GM21390 (cell line): ENCODE measurements around the gene ABLIM3.

ENCODE experiments used
- ATAC-seq: cut with Tn5 transposase; IDR thresholded peaks from one replicate; pipeline ENCODE4 v1.9.1; 2021; ENCODE audit not compliant: unreplicated experiment

The ABLIM3 gene

DNA sequence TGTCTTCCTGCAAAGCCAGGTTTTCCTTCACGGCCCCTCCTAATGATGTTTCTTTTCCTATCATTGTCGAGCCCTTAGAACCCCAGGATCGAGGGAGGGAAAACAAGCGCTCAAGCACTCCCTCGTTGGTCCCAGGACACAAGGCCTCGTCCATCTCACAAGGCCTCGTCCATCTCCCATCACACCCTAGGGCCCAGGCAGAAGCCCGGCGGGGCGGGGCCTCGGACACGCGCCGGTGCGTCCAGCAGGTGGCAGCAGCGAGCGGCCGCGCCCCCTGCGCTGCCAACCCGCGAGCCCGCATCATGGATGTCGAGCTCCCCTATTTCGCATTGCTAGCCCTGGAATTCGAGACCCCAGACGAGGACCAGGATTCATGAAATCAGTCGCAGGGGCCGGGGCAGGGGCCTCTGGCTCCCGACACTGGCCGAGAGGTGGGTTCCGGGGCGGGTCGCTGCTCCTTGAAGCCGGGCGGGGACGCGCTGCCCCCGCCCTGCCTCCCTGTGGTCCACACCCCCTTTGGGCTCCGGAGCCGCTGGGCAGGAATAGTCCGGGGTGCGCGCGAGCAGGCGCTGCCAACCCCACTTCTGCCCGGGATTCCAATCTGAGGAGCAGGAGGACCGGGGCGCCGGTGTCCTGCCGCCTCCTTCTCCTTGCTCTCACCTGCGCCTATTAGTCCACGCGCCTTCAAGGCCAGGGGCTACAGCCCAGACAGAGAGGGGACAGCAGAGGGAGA lies at the start of gene ABLIM3:
TSS of gene ABLIM3 (plus strand) at position 270 of the 733 bp plus-strand sequence. CDS start 603 bp downstream, outside the sequence.
- peak; percentile 99 for ATAC-seq

DNA sequence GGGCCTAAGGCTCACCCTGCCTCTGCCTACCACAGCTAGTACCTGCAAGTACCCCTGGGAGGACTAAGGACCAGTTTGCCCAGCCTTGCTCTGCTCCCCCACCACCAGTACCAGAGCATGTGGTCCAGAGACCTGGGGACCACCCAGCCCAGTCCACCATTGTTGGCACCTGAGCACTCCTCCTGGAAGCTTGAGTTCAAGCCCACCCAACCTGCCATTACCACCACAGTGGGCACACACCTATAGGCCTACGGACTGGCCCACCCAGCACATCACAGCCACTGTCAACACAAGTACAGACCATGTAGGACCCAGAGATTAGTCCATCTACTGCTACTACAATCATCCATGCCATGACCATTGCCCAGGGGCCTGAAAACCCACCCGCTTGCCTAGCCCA lies 47.7 kb upstream of the ABLIM3 start:
- ATAC-seq = no peak

DNA sequence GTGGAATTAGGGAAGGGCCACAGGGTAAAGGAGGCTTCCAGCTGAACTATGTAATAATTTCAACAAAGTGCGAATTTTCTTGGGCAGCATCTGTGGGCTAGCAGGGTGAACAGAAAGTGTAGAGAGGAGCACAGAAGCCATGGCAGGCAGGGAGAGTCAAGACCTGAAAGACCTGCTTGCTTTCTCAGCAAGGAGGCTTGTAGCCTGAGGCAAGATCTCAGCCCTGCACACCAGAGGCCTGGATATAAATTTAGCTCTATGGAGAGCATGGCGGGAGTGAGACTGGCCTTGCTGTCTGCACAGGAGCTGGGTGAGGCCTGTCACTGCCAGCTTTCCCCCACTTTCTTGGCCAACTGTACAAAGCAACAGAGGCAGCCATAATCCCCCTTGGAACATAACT lies 46.3 kb upstream of the ABLIM3 start:
- no peak for ATAC-seq

DNA sequence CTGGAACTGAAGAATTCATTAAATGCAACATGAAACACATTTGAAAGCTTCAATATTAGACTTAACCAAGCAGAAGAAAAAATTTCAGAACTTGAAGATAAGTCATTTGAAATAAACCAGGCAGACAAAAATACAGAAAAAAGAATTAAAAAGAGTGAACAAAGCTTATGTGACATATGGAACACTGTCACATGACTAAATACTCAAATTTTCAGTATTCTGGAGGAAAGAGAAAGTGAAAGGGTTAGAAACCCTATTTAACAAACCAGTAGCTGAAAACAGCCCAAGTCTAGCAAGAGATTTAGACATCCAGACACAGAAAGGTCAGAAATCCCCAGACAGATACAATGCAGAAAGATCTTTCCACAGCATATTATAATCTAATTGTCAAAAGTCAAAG lies 41.4 kb upstream of the ABLIM3 start:
- no peak for ATAC-seq

DNA sequence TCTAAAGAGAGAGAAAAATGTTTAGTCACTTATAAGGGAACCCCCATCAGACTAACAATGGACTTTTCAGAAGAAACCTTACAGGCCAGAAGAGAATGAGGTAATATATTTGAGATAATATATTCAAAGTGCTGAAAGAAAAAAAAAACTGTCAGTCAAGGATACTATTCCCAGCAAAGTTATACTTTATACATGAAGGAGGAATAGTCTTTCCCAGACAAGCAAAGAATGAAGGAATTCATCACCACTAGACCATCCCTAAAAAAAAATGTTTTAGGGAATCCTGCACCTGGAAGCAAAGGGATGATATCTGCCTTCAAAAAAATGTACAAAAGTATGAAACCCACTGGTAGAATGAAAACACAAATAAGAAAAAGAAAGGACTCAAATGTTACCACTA lies 41.0 kb upstream of the ABLIM3 start:
- ATAC-seq = no peak

DNA sequence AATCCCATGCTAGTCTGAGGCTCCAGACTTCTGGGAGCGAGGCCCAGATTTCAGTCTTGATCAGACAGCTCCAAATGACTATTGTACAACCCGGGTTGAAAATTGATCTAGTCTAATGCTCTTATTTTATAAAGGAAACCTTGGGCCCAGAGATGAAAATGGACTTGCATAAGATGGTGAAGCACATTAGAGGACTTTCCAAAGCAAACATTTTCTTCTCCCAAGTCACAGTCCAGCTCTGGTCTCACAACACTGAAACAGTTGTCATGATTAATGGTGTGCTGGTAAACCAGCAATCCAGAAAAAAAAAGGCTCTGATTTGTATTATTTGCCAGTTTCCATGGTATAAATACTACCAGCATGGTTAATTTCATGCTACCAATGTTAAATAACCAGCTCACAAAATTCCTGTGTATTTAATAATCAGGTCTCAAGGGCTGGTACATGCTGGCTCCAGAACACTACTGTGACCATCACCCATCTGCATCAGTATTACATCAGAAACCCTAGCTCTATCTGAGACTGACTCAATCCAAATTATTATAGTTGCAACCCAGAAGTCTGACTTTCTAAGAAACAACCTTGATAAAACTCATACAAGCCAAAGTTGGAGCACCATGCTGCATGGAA lies 32.5 kb upstream of the ABLIM3 start:
- ATAC-seq = no peak

DNA sequence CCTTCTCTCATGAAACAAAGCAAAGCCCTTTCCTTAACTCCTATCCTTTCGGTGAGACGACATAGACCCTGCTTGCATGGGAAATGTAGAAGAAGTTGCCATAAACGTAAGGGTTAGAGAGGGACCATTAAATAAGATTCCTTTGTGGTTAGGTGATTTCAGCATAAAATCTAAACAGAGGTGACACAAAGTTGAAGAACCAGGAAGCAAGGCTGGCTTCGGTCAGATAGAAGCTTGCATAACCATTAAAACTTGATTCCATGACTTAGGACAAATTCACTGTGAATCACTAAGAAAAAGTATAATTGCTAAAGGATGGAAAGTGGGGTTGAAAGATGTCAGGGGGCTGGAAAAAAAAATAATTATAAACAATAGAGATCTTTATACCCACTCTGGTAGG lies 30.9 kb upstream of the ABLIM3 start:
- ATAC-seq = no peak

DNA sequence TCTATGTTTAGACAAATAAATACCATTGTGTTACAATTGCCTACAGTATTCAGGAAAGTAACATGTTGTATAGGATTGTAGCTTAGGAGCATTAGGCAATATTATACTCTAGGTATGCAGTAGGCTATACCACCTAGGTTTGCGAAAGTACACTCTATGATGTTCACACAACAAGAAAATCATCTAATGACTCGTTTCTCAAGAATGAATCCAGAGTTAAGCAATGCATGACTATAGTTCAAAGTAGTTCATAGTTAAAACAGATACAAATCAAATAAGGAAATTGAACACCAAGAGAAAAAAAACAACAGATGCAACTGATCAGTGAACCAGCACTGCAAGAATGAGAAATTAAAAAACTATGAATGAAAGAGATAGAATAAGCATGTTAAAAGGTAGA lies 27.6 kb upstream of the ABLIM3 start:
- ATAC-seq = no peak

DNA sequence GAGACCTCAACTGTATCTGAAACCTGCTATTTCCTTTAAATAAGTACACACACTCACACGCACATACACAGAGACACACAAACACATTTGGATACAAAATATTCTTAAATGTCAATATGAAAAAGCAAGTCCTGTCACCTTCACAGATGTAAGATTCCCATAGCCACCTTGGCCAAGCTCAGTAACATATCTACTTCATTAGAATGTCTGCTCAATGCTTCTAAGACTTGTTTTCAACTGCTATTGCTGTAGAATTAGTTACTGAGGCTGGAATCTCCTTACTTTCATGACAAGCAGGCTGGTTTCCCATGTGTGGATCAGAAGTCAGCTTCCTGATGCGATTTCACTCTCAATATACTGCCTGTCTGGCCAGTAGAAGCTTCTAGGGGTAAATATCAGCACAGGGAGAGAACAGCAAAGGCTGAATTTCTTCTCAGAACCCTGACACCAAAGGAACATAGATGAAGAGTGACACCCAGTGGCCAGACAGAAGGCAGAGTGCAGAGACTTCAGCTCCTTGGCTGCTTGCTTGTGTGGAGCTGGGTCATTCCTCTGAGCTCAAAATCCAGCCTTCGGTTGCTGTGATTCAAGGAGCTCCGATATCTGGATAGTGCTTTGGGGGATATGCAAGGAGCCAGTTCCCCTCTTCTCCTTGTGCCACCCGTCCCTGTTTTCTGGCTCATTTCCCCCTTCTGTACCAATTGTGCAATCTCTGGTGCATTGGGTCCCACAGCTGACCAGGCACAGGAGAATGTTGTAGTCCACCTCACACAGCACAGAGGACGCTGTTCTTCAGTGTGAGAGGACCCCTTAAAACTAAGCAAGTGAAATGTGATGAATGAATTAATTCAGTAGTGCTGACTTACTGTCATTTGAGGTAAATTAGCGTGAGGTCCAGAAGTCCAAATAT lies 26.6 kb upstream of the ABLIM3 start:
- ATAC-seq = peak; percentile 56

DNA sequence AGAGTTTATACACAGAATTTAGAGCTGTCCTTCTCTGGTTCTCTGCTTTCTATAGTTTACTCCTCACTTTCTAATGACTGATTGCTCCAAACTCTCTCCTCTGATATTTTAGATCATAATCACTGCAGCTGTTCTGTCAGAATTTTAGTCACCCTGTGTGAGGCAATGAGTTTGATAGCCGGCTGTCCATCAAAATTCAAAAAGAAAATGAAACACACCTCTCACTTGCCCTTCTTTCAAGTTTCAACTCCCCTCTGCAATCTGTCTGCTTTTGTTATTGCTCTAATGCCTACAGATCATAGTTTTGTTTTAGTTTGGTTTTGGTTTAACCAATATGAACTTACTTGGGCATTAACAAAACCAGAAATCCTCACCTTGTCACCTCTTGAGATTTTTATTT lies 23.3 kb upstream of the ABLIM3 start:
- ATAC-seq = peak; percentile 92

DNA sequence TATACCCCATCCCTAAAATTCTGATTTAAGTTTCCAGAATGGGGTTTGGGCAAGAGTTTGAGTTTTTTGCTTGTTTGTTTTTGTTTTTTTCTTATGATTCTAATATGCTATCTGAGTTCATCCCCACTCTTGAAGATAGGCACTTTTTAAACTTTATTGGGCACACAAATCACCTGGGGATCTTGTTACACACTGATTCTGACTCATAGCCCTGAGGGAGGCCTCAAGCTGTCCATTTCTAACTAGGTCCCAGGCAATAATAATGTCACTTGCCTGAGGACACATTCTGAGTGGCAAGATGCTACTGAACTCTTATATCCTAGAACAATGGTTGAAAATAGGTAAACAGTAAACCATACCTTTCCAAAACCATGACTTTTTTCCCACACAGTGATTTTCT lies 22.8 kb upstream of the ABLIM3 start:
- no peak for ATAC-seq

DNA sequence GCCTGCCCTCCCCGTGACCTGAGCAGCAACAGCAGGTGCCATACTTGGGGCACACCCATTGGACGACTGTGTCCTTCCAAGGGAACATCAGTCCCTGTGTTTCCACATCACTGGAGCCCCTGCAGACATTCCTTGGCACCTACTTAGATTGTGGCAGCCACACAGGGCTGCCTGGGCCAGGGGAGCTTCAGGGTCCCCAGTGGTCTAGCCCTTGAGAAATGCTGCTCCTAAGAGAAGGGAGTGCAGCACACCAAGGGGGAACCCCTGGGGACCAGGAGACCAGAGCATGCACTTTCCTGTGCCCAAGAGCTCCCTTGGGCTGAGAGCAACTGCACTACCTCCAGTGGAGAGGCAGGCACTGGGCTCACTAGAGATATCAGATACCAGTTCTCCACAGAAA lies 20.1 kb upstream of the ABLIM3 start:
- ATAC-seq = no peak

DNA sequence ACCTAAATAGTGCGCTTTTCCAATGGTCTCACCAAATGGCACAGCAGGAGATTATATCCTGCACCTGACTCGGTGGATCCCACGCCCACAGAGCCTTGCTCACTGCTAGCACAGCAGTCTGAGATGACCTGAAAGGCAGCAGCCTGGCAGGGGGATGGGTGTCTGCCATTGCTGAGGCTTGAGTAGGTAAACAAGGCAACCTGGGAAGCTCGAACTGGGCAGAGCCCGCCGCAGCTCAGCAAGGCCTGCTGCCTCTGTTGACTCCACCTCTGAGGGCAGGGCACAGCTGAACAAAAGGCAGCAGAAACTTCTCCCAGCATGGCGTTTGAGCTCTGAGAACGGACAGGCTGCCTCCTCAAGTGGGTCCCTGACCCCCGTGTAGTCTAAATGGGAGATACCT lies 18.1 kb upstream of the ABLIM3 start:
- ATAC-seq = no peak

DNA sequence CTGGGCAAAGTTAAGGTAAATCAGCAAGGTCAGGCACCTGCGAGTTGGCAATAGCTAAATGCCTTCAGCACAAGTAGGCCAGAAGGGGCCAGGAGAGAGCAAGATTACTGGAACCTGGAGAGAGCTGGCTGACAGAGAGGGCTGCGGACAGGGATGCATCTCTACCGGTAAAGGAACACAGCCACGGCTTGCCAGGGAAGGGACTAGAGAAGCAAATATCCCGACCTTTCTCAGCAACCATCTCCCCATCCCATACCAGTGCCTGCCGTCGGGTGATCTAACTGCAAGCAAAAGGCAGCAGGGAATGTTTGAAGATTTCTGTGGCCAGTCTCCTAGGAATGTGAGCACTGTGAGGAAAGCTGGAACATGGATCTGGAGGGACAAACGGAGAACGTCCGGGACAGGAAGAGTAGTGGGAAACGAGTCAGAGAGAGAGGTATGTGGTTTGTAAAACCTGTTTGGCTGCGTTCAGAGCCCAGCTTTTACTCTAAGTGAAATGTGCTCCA lies 15.9 kb upstream of the ABLIM3 start:
- no peak for ATAC-seq

DNA sequence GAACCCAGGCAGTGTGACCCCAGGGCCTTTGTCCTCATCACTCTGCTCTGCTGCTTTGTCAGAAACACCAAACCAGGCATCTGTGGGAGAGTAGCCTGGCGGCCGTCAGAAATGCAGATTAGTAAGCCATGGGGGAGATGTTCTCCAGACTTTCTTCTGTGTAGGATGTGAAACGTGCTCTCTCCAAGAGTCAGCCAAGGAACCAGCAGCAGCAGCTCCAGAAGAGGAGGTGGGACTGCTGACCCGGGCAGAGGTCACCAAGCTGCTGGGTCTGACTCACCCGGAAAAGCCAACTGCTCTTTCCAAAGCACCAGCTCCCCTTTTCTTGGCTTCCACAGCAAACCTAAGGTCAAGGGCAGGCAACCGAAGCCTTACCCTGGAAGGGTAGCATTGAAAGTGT lies 14.4 kb upstream of the ABLIM3 start:
- no peak for ATAC-seq

DNA sequence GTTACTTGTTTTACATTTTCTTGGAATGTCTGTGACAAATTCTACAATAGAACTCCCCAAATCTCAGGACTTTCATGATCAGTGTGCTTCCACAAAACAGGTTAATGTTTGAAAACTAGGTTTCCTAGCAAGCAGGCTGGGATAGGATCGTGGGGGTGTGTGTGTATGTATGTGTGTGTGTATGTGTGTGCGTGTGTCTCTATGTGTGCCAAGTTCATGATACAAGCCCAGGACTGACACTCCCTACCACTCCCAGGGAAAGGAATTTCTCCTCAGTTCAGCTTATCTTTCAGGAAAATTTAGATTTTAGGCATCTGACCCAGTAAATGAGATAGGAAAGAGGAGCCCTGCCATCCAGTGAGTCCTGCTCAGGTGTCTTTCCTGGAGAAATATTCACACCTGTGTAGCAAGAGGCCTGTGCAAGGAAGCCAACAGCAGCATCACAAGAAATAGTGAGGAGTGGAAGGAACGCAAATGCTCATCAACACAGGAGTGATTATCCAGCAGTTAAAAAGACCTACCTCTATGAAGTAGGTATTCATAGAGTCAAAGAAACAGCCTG lies 13.8 kb upstream of the ABLIM3 start:
- no peak for ATAC-seq

DNA sequence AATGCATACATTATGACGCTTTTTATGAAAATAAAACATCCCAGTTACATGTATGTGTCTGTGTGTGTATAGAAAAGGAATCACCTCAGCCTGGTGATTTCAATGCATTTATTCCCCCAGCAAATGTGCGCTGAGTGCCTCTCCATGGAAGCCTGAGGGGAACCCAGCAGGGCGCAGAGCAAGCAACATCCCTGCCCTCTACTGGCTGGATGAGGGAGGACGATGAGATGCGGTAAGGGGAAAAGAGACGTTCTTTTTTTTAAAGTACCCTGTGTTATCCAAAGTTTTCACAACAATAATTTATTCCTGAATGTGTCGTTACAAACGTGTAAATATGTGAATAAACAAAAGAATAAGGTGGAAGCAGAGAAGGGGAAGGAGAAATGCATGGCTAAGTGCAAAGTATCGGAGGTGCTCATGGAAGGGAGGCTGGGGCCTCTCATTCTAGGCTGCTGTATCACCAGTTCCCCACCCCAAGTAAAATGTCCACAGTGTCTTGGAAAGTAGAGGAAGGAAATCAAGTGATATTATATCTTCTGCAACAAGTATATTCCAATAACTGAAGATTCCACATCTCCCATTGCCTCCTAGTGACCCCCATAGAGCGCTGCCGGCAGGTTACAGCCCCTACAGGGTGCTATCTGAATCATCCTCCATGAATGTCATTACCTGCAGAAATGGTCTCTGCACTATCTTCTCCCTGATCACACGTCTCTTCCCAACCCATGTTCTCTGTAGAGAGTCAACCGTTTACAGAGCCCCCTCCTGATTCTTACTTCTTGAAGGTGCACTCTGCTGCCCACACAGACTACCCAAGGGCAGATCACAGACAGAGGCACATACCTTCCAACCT lies 13.0 kb upstream of the ABLIM3 start:
- ATAC-seq = no peak

DNA sequence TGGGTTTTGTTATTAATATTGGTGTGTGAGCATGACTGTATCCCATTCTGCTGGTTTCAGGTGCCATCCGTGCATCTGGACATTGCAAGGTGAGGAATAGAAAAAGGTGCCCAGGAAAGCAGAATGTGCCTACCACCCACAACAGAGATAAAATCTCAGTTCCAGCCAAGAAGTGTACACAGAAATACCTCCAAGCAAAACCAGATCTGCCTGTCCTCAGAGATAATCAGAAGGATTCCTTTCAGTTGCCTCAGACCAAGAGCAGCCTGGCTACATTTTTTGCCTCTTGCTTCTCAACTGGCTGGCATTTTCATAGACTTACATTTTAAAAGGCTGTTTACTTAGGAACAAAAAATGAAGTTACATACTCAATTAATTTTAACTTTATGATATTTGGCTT lies 12.1 kb upstream of the ABLIM3 start:
- no peak for ATAC-seq

DNA sequence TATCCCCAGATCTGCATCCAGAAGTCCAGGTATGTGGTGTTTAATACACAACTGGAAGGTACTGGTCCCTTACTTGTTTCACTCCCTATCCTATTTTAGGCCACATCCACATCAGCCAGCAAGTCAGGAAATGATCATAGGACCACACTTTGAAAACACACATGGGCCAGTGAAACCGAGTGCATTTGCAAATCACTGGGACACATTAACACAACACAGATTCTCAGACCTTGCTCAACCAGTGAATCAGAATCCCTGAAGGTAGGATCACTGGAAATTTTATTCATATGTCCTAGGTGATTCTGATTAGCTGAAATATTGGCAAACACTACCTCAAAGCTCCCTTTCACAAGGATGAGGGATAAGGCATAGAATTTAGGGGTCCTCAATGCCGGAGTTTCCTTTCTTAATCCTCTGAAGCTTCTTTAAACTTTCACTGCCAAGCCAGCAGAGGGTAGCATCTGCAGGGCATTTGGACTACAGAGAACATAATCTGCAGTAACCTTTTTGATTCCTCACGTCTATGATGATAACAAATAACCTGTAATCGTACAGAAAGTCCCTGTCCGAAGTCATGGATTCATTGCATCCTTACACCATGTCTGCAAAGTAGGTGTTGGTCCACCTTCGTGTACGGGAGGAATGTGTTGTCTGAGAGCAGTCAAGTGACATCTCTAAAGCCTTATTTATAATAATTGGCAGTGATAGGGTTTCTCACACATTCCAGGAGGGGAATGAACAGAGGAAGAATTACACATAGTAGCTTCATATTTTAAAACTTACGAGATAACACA lies 11.0 kb upstream of the ABLIM3 start:
- ATAC-seq = no peak

DNA sequence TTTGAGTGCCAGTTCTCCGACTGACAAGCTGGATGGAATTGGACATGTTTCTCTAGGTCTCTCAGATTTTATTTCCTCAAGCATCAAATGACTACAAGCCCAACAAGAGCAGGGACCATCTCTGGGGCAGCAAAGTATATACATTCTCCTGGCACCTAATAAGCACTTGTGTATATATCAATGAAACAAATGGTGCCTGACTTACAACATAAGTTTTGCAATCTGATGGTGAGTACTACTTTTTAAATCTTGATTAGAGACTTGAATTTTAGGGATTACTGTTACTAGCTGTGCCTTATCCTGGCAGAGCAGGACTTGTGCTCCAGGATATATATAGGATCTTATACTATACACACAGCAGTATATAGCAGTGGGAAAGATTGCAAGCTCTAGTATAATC lies 8.8 kb upstream of the ABLIM3 start:
- no peak for ATAC-seq
